H1 (cell line): ENCODE measurements around the gene LRRK1. TPM values are rescaled to one million over a fixed set of nuclear protein-coding genes. Genes with fewer than 3 reads are reported as not detected.

Source experiments
- ASH2L ChIP-seq: fragments of 200-600, 300-600 bp; sonication (generic); IDR thresholded peaks from one replicate; pipeline ENCODE4 v1.7.1; 2017; ENCODE audit warnings: low read length
- CEBPB ChIP-seq: IDR thresholded peaks from 2 replicates; pipeline ENCODE4 v1.6.1; 2012; ENCODE audit warnings: low read depth, low read length
- CHD1 ChIP-seq: IDR thresholded peaks from 2 replicates; pipeline ENCODE4 v1.6.1; 2012; ENCODE audit warnings: low read depth, low read length, improper control_type of control experiment
- EGR1 ChIP-seq: IDR thresholded peaks from 2 replicates; pipeline ENCODE4 v1.6.1; 2011; ENCODE audit warnings: low read depth, low read length, borderline replicate concordance
- GTF2F1 ChIP-seq: IDR thresholded peaks from 2 replicates; pipeline ENCODE4 v1.6.1; 2012; ENCODE audit warnings: low read depth, low read length, improper control_type of control experiment, borderline replicate concordance
- RNF2 ChIP-seq: fragments of 200-900, 300-1000 bp; sonication (generic); IDR thresholded peaks from 2 replicates; pipeline ENCODE4 v1.7.1; 2016; ENCODE audit warnings: borderline replicate concordance, low read depth, mild to moderate bottlenecking, antibody characterized with exemption, low read length; ENCODE audit not compliant: poor library complexity, severe bottlenecking; ENCODE audit errors: missing control alignments
- SIN3A ChIP-seq, 2 experiments: IDR thresholded peaks in 1 of 2; conservative IDR thresholded peaks in 1 of 2; 2 replicates each; pipeline ENCODE4 v1.6.1; 2011 to 2012; ENCODE audit warnings: low read length in 2 of 2, improper control_type of control experiment in 1 of 2, low read depth in 1 of 2, mild to moderate bottlenecking in 1 of 2
- TEAD4 ChIP-seq: IDR thresholded peaks from 2 replicates; pipeline ENCODE4 v1.6.1; 2012; ENCODE audit warnings: low read depth, low read length, inconsistent platforms, mixed read lengths
- YY1 ChIP-seq: IDR thresholded peaks from 2 replicates; pipeline ENCODE4 v1.6.1; 2011; ENCODE audit warnings: low read depth, mild to moderate bottlenecking, low read length
- polyA plus RNA-seq, 7 experiments: library from polyadenylated mRNA; depleted of rRNA in 3 of 7; stranded (reverse) in 5 of 7; unstranded in 2 of 7; fragments of >200 nt in 5 of 7; fragments of 200-250 nt in 2 of 7; gene quantifications; 1 replicate in 5 of 7; 2 replicates in 1 of 7; 4 replicates in 1 of 7; pipeline versions ENCODE4 v1.2.1 to v1.2.3, GENCODE V29; 2011 to 2013; ENCODE audit warnings: missing spikeins in 2 of 7, mixed read lengths in 2 of 7
- total RNA-seq: library from RNA; stranded (reverse); fragmentation: NEBNext Ultra II Directional; extraction: Animal tissue kit (Norgen Biotek cat#: 25700); gene quantifications from 2 replicates; pipeline ENCODE4 v1.2.1, GENCODE V29; 2021
- TF ChIP-seq, protein P1 (sequence below): fragments of 300-600 bp; sonication (generic); IDR thresholded peaks from 2 replicates; pipeline ENCODE4 v1.7.1; 2012; ENCODE audit warnings: low read length, moderate library complexity, mild to moderate bottlenecking, inconsistent platforms; ENCODE audit not compliant: insufficient replicate concordance

Gene LRRK1
- total and polyA plus RNA-seq, 2 of the 8 experiments (the other 6 are each of a cell fraction or from before 2014, with no cell fraction given): 1.2 to 3.6 TPM

DNA sequence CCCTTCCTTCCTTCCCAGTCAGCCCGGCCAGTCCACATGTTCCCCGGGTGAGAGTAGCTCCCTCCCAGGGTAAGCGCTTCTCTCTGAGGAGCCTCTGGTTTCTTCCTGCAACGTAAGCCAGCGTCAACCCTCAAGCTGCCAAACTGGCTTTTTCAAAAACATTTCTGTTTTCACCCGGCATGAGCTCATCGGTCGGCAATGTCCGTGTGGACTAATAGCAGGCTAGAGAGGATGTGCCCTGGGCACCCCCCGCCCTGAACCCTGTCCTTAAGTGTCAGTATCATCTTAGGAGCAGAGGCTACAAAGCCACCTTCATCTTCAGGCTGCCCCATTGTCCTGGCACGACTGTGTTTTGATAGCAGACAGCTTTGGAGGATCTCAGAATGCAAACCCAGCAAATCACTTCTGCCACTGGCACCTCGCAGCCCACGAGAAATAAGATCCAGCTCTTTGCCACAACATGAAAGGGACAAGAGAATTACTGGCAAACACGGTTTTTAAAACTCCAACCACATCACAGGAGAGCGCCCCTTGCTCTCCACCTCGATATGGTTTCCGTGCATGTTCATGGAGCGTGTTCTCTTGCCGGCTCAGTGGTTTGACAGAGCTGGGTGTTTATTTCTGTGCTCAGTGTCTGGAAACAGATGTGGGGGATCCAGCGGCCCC, 29.6 kb upstream of the LRRK1 start (continued):
- TF ChIP-seq, protein P1, sequence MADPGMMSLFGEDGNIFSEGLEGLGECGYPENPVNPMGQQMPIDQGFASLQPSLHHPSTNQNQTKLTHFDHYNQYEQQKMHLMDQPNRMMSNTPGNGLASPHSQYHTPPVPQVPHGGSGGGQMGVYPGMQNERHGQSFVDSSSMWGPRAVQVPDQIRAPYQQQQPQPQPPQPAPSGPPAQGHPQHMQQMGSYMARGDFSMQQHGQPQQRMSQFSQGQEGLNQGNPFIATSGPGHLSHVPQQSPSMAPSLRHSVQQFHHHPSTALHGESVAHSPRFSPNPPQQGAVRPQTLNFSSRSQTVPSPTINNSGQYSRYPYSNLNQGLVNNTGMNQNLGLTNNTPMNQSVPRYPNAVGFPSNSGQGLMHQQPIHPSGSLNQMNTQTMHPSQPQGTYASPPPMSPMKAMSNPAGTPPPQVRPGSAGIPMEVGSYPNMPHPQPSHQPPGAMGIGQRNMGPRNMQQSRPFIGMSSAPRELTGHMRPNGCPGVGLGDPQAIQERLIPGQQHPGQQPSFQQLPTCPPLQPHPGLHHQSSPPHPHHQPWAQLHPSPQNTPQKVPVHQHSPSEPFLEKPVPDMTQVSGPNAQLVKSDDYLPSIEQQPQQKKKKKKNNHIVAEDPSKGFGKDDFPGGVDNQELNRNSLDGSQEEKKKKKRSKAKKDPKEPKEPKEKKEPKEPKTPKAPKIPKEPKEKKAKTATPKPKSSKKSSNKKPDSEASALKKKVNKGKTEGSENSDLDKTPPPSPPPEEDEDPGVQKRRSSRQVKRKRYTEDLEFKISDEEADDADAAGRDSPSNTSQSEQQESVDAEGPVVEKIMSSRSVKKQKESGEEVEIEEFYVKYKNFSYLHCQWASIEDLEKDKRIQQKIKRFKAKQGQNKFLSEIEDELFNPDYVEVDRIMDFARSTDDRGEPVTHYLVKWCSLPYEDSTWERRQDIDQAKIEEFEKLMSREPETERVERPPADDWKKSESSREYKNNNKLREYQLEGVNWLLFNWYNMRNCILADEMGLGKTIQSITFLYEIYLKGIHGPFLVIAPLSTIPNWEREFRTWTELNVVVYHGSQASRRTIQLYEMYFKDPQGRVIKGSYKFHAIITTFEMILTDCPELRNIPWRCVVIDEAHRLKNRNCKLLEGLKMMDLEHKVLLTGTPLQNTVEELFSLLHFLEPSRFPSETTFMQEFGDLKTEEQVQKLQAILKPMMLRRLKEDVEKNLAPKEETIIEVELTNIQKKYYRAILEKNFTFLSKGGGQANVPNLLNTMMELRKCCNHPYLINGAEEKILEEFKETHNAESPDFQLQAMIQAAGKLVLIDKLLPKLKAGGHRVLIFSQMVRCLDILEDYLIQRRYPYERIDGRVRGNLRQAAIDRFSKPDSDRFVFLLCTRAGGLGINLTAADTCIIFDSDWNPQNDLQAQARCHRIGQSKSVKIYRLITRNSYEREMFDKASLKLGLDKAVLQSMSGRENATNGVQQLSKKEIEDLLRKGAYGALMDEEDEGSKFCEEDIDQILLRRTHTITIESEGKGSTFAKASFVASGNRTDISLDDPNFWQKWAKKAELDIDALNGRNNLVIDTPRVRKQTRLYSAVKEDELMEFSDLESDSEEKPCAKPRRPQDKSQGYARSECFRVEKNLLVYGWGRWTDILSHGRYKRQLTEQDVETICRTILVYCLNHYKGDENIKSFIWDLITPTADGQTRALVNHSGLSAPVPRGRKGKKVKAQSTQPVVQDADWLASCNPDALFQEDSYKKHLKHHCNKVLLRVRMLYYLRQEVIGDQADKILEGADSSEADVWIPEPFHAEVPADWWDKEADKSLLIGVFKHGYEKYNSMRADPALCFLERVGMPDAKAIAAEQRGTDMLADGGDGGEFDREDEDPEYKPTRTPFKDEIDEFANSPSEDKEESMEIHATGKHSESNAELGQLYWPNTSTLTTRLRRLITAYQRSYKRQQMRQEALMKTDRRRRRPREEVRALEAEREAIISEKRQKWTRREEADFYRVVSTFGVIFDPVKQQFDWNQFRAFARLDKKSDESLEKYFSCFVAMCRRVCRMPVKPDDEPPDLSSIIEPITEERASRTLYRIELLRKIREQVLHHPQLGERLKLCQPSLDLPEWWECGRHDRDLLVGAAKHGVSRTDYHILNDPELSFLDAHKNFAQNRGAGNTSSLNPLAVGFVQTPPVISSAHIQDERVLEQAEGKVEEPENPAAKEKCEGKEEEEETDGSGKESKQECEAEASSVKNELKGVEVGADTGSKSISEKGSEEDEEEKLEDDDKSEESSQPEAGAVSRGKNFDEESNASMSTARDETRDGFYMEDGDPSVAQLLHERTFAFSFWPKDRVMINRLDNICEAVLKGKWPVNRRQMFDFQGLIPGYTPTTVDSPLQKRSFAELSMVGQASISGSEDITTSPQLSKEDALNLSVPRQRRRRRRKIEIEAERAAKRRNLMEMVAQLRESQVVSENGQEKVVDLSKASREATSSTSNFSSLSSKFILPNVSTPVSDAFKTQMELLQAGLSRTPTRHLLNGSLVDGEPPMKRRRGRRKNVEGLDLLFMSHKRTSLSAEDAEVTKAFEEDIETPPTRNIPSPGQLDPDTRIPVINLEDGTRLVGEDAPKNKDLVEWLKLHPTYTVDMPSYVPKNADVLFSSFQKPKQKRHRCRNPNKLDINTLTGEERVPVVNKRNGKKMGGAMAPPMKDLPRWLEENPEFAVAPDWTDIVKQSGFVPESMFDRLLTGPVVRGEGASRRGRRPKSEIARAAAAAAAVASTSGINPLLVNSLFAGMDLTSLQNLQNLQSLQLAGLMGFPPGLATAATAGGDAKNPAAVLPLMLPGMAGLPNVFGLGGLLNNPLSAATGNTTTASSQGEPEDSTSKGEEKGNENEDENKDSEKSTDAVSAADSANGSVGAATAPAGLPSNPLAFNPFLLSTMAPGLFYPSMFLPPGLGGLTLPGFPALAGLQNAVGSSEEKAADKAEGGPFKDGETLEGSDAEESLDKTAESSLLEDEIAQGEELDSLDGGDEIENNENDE: no peak
- no peak for TF ChIP-seq YY1
- no peak for TF ChIP-seq RNF2
- TF ChIP-seq GTF2F1: no peak
- no peak for TF ChIP-seq ASH2L
- TF ChIP-seq EGR1: no peak
- no peak for TF ChIP-seq CHD1
- no peak for TF ChIP-seq SIN3A (conservative IDR thresholded peaks at IDR 0.05 in 1 of 2, IDR thresholded peaks at IDR 0.05 in 1 of 2; ENCODE audit: low read depth in 1 of 2, low read length in 2 of 2)
- no peak for TF ChIP-seq TEAD4
- TF ChIP-seq CEBPB: no peak
